ENCODE results near the gene TOR1B.
"Not testable (repeated sequence)": the region's sequence is repeated elsewhere in the genome, so short reads cannot be mapped to it uniquely, and the experiment has no call there.

- TF ChIP-seq, protein P1, sequence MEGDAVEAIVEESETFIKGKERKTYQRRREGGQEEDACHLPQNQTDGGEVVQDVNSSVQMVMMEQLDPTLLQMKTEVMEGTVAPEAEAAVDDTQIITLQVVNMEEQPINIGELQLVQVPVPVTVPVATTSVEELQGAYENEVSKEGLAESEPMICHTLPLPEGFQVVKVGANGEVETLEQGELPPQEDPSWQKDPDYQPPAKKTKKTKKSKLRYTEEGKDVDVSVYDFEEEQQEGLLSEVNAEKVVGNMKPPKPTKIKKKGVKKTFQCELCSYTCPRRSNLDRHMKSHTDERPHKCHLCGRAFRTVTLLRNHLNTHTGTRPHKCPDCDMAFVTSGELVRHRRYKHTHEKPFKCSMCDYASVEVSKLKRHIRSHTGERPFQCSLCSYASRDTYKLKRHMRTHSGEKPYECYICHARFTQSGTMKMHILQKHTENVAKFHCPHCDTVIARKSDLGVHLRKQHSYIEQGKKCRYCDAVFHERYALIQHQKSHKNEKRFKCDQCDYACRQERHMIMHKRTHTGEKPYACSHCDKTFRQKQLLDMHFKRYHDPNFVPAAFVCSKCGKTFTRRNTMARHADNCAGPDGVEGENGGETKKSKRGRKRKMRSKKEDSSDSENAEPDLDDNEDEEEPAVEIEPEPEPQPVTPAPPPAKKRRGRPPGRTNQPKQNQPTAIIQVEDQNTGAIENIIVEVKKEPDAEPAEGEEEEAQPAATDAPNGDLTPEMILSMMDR (IDR thresholded peaks at IDR 0.05) = not testable (repeated sequence)
- TF ChIP-seq POLR2A (IDR thresholded peaks at IDR 0.05) = not testable (repeated sequence)
These were observed 7.0 kb upstream of the TOR1B start for GRCh38 chr9:129796029-129796428.
